HG02678 (cell line): Measurements from ENCODE around the gene HEXD.
A peak's percentile ranks its signal among the peaks of the same experiment; 100 is the strongest.
"Not testable (repeated sequence)": the region's sequence is repeated elsewhere in the genome, so short reads cannot be mapped to it uniquely, and the experiment has no call there.

ENCODE experiments used
- ATAC-seq: cut with Tn5 transposase; IDR thresholded peaks from one replicate; pipeline ENCODE4 v1.9.1; 2021; ENCODE audit warnings: mild to moderate bottlenecking, moderate library complexity; ENCODE audit not compliant: unreplicated experiment

Gene HEXD

GRCh38 chr17:82457073-82457928 lies 39.2 kb downstream of the HEXD start:
- ATAC-seq, result no peak

- ATAC-seq, result no peak
These were observed 39.7 kb downstream of the HEXD start for GRCh38 chr17:82457929-82458178.

- ATAC-seq, result peak; percentile 92
These were observed 40.2 kb downstream of the HEXD start, which contains the start of gene NARF for GRCh38 chr17:82458179-82458884. Gene NARF, plus strand, starts transcription at chr17:82458741. Its CDS starts 63 bp downstream, at chr17:82458804.

GRCh38 chr17:82458885-82459424 lies 40.8 kb downstream of the HEXD start:
- no peak for ATAC-seq

- not testable (repeated sequence) for ATAC-seq
These were observed 41.8 kb downstream of the HEXD start for GRCh38 chr17:82459936-82460335.

- ATAC-seq, result no peak
These were observed 43.8 kb downstream of the HEXD start for GRCh38 chr17:82461827-82462524.

GRCh38 chr17:82463391-82463790 lies 45.2 kb downstream of the HEXD start:
- ATAC-seq, result no peak

GRCh38 chr17:82463925-82464566 lies 45.9 kb downstream of the HEXD start:
- ATAC-seq, result no peak

GRCh38 chr17:82464567-82464929 lies 46.4 kb downstream of the HEXD start:
- no peak for ATAC-seq

GRCh38 chr17:82465023-82465603 lies 47.0 kb downstream of the HEXD start:
- no peak for ATAC-seq

- ATAC-seq, result no peak
These were observed 50.5 kb downstream of the HEXD start for GRCh38 chr17:82468692-82469091.

- no peak for ATAC-seq
These were observed 51.9 kb downstream of the HEXD start for GRCh38 chr17:82470065-82470464.

GRCh38 chr17:82474223-82475010 lies 56.3 kb downstream of the HEXD start:
- ATAC-seq, result no peak

- ATAC-seq, result no peak
These were observed 57.3 kb downstream of the HEXD start for GRCh38 chr17:82475458-82475857.

- no peak for ATAC-seq
These were observed 59.8 kb downstream of the HEXD start for GRCh38 chr17:82477934-82478333.

GRCh38 chr17:82479602-82480001 lies 61.5 kb downstream of the HEXD start:
- ATAC-seq, result no peak

GRCh38 chr17:82480318-82480717 lies 62.2 kb downstream of the HEXD start:
- no peak for ATAC-seq

GRCh38 chr17:82483204-82483660 lies 65.1 kb downstream of the HEXD start:
- ATAC-seq, result no peak

GRCh38 chr17:82483836-82484235 lies 65.7 kb downstream of the HEXD start:
- ATAC-seq, result no peak
